HUES6 (cell line): ENCODE data around the gene SS18L1.

ENCODE experiments used
- H3K27ac ChIP-seq: 2 replicates; pipeline ENCODE4 v1.7.0; 2013; ENCODE audit warnings: low read depth, mild to moderate bottlenecking, low read length, inconsistent platforms
- H3K27me3 ChIP-seq: 2 replicates; pipeline ENCODE4 v1.6.1; 2013; ENCODE audit warnings: low read length; ENCODE audit not compliant: control insufficient read depth, insufficient read depth
- H3K36me3 ChIP-seq: 2 replicates; pipeline ENCODE4 v1.6.1; 2013; ENCODE audit warnings: low read length; ENCODE audit not compliant: control insufficient read depth, insufficient read depth
- H3K4me1 ChIP-seq: 2 replicates; pipeline ENCODE4 v1.6.1; 2013; ENCODE audit warnings: low read length; ENCODE audit not compliant: control insufficient read depth, insufficient read depth
- H3K4me3 ChIP-seq: 2 replicates; pipeline ENCODE4 v1.5.1; 2013; ENCODE audit warnings: low read depth, low read length
- H3K9ac ChIP-seq: one replicate; pipeline ENCODE4 v1.6.1; 2013; ENCODE audit warnings: mild to moderate bottlenecking, low read length
- H3K9me3 ChIP-seq: 2 replicates; pipeline ENCODE4 v1.6.1; 2013; ENCODE audit warnings: low read depth, low read length; ENCODE audit not compliant: control insufficient read depth, insufficient read depth

Gene SS18L1

DNA sequence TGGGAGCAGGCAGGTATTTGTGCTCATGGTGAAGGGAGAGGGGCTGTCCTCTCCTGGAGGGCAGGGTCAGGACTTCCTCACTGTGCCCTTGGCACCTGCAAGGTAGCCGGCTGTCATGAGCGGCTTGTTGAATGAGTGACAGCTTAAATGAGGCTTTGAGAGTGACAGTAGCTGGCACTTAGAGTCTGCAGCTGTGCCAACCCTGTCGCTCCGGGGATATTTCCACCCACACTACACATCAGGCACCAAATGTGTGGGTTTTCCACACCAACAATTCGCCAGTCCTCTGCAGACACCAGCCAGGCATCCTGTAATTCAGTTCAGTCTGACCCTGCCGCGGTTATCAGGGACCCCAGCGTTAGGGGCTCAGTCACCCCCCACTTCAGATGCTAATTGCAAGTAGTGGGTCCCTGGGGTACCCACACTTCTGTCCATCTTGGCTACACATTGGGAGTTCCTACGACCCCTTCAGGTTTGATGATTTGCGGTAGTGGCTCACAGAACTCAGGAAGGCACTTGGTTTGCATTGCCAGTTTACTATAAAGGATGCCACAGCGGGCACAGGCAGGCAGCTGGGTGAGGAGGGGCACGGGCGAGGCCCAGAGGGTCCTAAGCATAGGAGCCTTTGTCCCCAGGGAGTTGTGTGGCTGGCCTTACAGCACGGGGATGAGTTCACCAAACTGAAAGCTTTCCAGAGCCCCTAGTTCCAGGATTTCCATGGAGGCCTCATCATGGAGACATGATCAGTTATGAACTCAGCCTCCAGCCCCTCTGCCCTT is 48.4 kb downstream of the SS18L1 start:
- Histone ChIP-seq H3K4me1 (no peaks in the 10 kb centered on the region), H3K9me3 (no peaks in the 10 kb centered on the region), H3K27me3 (no peaks in the 10 kb centered on the region), H3K36me3 (peaks cover 27% of the 10 kb centered on the region), H3K4me3 (no peak overlapping the region), H3K9ac (no peak overlapping the region), H3K27ac (no peak overlapping the region)

GRCh38 chr20:62192635-62193034 is 49.1 kb downstream of the SS18L1 start:
- H3K27me3 ChIP-seq, result no peaks in the 10 kb centered on the region
- no peaks in the 10 kb centered on the region for H3K9me3 ChIP-seq
- H3K4me3 ChIP-seq, result no peak overlapping the region
- peaks cover 30% of the 10 kb centered on the region for H3K36me3 ChIP-seq
- no peaks in the 10 kb centered on the region for H3K4me1 ChIP-seq
- no peak overlapping the region for H3K9ac ChIP-seq
- H3K27ac ChIP-seq, result no peak overlapping the region

- Histone ChIP-seq H3K9me3 (no peaks in the 10 kb centered on the region), H3K27ac (no peak overlapping the region), H3K27me3 (no peaks in the 10 kb centered on the region), H3K9ac (no peak overlapping the region), H3K4me1 (no peaks in the 10 kb centered on the region), H3K4me3 (no peak overlapping the region), H3K36me3 (peaks cover 37% of the 10 kb centered on the region)
Observed at GRCh38 chr20:62193079-62194025, 49.8 kb downstream of the SS18L1 start.

- no peak overlapping the region for H3K9ac ChIP-seq
- no peaks in the 10 kb centered on the region for H3K27me3 ChIP-seq
- H3K4me3 ChIP-seq, result no peak overlapping the region
- no peak overlapping the region for H3K27ac ChIP-seq
- H3K9me3 ChIP-seq, result no peaks in the 10 kb centered on the region
- no peaks in the 10 kb centered on the region for H3K4me1 ChIP-seq
- peaks cover 43% of the 10 kb centered on the region for H3K36me3 ChIP-seq
Observed at GRCh38 chr20:62195075-62195405, 51.5 kb downstream of the SS18L1 start.

DNA sequence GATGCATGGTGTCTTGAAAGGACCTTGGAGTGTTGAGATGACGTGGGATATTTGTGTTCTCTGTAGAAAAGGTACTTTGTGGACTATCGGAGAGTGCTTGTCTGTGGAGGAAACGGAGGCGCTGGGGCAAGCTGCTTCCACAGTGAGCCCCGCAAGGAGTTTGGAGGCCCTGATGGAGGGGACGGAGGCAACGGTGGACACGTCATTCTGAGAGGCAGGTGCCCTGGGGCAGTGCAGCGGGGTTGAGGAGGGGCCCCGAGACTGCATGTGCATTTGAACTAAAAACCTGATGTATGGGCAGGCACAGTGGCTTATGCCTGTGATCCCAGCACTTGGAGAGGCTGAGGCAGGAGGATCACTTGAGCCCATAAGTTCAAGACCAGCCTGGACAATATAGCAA is 52.2 kb downstream of the SS18L1 start:
- H3K9me3 ChIP-seq, result no peaks in the 10 kb centered on the region
- H3K9ac ChIP-seq, result no peak overlapping the region
- no peak overlapping the region for H3K27ac ChIP-seq
- no peak overlapping the region for H3K4me3 ChIP-seq
- peaks cover 50% of the 10 kb centered on the region for H3K36me3 ChIP-seq
- H3K4me1 ChIP-seq, result no peaks in the 10 kb centered on the region
- no peaks in the 10 kb centered on the region for H3K27me3 ChIP-seq

- Histone ChIP-seq H3K27me3 (no peaks in the 10 kb centered on the region), H3K36me3 (peaks cover 55% of the 10 kb centered on the region), H3K4me3 (no peak overlapping the region), H3K27ac (no peak overlapping the region), H3K4me1 (no peaks in the 10 kb centered on the region), H3K9me3 (no peaks in the 10 kb centered on the region), H3K9ac (no peak overlapping the region)
Observed at GRCh38 chr20:62196286-62196685, 52.7 kb downstream of the SS18L1 start.

DNA sequence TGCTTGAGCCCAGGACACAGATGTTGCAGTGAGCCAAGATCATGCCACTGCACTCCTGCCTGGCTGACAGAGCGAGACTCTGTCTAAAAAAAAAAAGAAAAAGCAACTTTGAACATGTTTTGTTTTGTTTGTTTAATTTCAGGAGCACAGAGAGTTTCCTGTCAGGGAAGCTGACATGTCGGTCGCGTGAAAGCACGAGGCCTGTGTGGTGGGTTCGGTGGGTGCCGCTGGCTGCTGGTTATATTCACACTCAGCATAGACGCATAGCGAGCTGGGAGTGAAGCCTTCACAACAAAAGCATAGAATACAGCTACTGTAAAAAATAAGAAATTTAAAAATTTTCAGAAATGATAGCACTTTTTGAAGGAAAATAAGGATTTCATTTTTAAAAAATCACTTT is 53.7 kb downstream of the SS18L1 start:
- Histone ChIP-seq H3K4me1 (no peaks in the 10 kb centered on the region), H3K27ac (no peak overlapping the region), H3K27me3 (no peaks in the 10 kb centered on the region), H3K9me3 (no peaks in the 10 kb centered on the region), H3K4me3 (no peak overlapping the region), H3K36me3 (peaks cover 64% of the 10 kb centered on the region), H3K9ac (no peak overlapping the region)

DNA sequence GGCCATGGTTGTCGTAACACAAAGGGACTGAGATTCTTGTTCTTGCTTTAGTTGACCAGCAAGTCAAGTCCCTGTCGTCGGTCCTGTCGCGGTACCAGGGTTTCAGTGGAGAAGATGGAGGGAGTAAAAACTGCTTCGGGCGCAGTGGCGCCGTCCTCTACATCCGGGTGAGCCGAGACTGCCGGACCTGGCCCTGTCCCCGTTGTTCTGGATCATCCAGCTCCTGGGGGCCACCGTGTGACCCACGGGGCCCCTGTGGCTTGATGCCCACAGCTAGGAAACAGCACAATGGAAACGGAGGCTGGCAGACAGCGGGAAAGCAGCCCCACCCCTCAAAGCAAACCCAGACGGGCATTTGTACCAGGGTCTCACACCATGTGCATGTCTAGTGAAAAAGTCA is 54.2 kb downstream of the SS18L1 start:
- Histone ChIP-seq H3K4me3 (no peak overlapping the region), H3K27ac (no peak overlapping the region), H3K27me3 (no peaks in the 10 kb centered on the region), H3K9ac (no peak overlapping the region), H3K9me3 (no peaks in the 10 kb centered on the region), H3K36me3 (peaks cover 66% of the 10 kb centered on the region), H3K4me1 (no peaks in the 10 kb centered on the region)

- no peaks in the 10 kb centered on the region for H3K27me3 ChIP-seq
- H3K36me3 ChIP-seq, result peaks cover 66% of the 10 kb centered on the region
- H3K4me1 ChIP-seq, result no peaks in the 10 kb centered on the region
- no peaks in the 10 kb centered on the region for H3K9me3 ChIP-seq
- no peak overlapping the region for H3K9ac ChIP-seq
- no peak overlapping the region for H3K4me3 ChIP-seq
- no peak overlapping the region for H3K27ac ChIP-seq
Observed at GRCh38 chr20:62198496-62198895, 54.9 kb downstream of the SS18L1 start.

GRCh38 chr20:62198931-62199330 is 55.4 kb downstream of the SS18L1 start:
- no peak overlapping the region for H3K9ac ChIP-seq
- H3K9me3 ChIP-seq, result no peaks in the 10 kb centered on the region
- peaks cover 63% of the 10 kb centered on the region for H3K36me3 ChIP-seq
- no peaks in the 10 kb centered on the region for H3K27me3 ChIP-seq
- no peak overlapping the region for H3K4me3 ChIP-seq
- H3K27ac ChIP-seq, result no peak overlapping the region
- no peaks in the 10 kb centered on the region for H3K4me1 ChIP-seq

DNA sequence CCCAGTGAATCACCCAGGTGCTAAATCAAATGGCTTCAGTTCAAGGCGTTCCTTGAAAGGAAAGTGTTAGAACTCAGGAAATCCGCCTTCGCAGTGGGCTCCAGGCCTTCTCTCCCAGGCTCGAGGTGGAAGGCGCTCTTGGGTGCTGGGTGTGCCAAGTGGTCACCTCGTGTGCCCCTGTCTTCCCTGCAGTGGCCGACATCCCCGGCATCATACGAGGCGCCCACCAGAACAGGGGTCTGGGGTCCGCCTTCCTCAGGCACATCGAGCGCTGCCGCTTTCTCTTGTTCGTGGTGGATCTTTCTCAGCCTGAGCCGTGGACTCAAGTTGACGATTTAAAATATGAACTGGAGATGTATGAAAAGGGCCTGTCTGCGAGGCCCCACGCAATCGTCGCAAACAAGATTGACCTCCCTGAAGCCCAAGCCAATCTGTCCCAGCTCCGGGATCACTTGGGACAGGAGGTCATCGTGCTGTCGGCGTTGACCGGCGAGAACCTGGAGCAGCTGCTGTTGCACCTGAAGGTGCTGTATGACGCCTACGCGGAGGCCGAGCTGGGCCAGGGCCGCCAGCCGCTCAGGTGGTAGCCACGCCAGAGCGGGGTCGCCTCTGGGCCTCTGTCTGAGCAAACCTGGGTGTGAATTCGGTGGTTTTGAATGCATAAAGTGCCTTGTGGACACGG is 57.1 kb downstream of the SS18L1 start:
- H3K36me3 ChIP-seq, result peaks cover 61% of the 10 kb centered on the region
- no peaks in the 10 kb centered on the region for H3K27me3 ChIP-seq
- H3K9me3 ChIP-seq, result no peaks in the 10 kb centered on the region
- no peak overlapping the region for H3K4me3 ChIP-seq
- no peak overlapping the region for H3K9ac ChIP-seq
- H3K4me1 ChIP-seq, result no peaks in the 10 kb centered on the region
- no peak overlapping the region for H3K27ac ChIP-seq
